Stimulated activated CD4-positive, alpha-beta T cell treated with anti-CD3 and anti-CD28 coated beads, Interleukin-12 subunit alpha, Interleukin-12 subunit beta, amount 100 ng/mL, for 4 hours (primary cell): ENCODE measurements around the gene GPR152.
"Not testable (repeated sequence)": the region's sequence is repeated elsewhere in the genome, so short reads cannot be mapped to it uniquely, and the experiment has no call there.

Experiments
- DNase-seq: peaks from one replicate; pipeline ENCODE4 v3.0.0-alpha.2; 2020

The GPR152 gene

GRCh38 chr11:67439321-67440228 lies 13.0 kb downstream of the GPR152 start:
- no peak for DNase-seq

GRCh38 chr11:67438158-67438902 lies 14.2 kb downstream of the GPR152 start:
- DNase-seq = peak; percentile 76

GRCh38 chr11:67437809-67438157 lies 14.7 kb downstream of the GPR152 start:
- no peak for DNase-seq

GRCh38 chr11:67437082-67437808 lies 15.3 kb downstream of the GPR152 start, which contains the start of gene PTPRCAP:
TSS of gene PTPRCAP (minus strand) at chr11:67437682. CDS start at chr11:67437619, 63 bp downstream.
- DNase-seq = peak; percentile 76

- peak; percentile 74 for DNase-seq
Observed at GRCh38 chr11:67436459-67437081, 16.0 kb downstream of the GPR152 start.

- DNase-seq = no peak
Observed at GRCh38 chr11:67435727-67436458, 16.6 kb downstream of the GPR152 start.

GRCh38 chr11:67435031-67435726 lies 17.4 kb downstream of the GPR152 start:
- DNase-seq = no peak

GRCh38 chr11:67434395-67434881 lies 18.1 kb downstream of the GPR152 start:
- DNase-seq = no peak

GRCh38 chr11:67433536-67434394 lies 18.8 kb downstream of the GPR152 start:
- DNase-seq = no peak

GRCh38 chr11:67432655-67433349 lies 19.7 kb downstream of the GPR152 start:
- DNase-seq = no peak

- DNase-seq = no peak
Observed at GRCh38 chr11:67431346-67432249, 20.9 kb downstream of the GPR152 start.

- no peak for DNase-seq
Observed at GRCh38 chr11:67429722-67430121, 22.8 kb downstream of the GPR152 start.

GRCh38 chr11:67429038-67429668 lies 23.4 kb downstream of the GPR152 start:
- no peak for DNase-seq

GRCh38 chr11:67428052-67429001 lies 24.2 kb downstream of the GPR152 start, which contains the start of gene RPS6KB2:
TSS of gene RPS6KB2 (plus strand) at chr11:67428494. CDS start at chr11:67428546, 52 bp downstream.
- DNase-seq = peak; percentile 99

GRCh38 chr11:67427364-67427859 lies 25.1 kb downstream of the GPR152 start:
- DNase-seq = not testable (repeated sequence)

- DNase-seq = no peak
Observed at GRCh38 chr11:67423891-67424613, 28.5 kb downstream of the GPR152 start.
